HG03565 (cell line): ENCODE data around the gene FAM217B.

Experiments
- ATAC-seq: cut with Tn5 transposase; IDR thresholded peaks from one replicate; pipeline ENCODE4 v1.9.1; 2021; ENCODE audit warnings: mild to moderate bottlenecking, moderate library complexity; ENCODE audit not compliant: unreplicated experiment

Gene FAM217B

DNA sequence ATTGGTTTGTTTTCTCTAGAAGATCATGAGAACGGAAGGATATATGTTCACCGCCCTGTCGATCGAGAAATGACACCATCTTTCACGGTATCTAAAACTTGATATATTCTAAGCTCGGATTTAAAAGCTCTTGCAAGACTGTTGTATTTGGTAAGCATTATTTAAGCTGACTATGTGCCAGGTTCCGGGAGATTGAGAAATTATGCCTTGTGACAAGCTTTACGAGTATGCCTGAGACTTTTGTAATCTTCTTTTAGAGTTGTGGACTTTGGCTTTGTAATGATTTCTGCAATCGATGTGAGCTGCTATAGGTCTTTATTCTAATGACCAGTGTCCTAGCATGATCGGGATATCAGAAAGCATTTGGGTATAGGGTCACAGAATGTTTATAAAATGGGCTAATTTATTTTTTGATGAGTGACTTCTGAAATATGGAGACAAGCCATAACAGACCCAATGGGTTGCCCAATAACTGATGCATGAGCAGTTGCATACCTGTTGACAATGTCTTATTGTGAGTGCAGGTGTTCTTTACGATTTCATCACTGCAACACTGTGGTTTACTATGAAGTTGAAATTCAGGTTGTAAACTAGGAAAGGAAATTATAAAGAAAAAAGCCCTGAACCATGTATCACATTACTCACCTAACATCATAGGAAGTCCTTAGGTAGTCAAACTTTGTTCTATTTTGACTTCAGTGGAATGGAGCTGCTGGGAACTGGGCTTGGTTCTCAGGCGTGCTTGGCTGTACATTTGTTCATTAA lies 32.0 kb downstream of the FAM217B start:
- ATAC-seq: no peak

DNA sequence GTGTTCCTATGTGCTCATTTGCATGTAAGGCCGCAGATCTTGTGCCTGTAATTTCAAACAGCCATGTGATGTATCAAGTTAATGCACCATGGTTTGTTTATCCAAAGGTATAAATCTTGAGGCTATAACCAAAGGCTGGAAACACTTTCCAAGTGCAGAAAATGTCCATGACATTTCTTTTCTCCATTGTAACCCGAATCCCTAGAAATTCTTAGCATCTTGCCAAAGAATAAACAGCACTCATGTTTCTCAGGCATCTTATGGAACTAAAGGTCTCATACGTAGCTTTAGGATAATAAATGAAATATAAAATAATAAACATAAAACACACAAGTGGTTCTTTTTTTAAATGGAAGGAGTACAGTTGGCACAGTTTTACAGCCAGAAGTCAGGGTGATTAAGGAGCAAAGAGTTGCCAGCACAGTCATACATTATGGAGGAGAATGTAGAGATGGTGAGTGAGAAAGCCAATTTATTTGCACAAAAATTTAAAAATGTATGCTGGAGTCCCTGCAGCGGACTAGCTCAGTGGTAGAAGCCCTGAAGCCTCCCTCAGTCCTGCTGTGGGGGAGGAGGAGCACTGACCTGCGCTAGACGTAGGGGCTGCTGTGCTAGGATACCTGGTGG lies 36.1 kb downstream of the FAM217B start:
- no peak for ATAC-seq

DNA sequence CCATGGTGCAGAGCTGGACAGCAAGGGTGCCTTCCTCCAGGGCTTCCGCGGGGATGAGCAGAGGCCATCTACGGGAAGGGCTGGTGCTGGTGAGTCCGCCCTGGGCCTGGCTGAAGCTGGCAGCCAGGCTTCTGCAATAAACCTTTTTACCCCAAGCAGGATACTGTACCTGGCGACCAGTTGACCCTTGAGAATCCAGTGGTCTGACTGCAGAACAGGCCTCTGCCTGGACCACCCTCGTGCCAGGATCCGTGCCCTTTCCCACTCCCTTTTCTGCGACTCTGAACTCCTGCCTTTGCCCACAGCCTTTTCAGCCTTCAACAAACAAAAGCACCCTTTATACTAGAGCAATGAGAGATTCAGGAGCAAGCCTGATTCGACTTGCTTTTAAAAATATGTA lies 36.9 kb downstream of the FAM217B start:
- no peak for ATAC-seq

DNA sequence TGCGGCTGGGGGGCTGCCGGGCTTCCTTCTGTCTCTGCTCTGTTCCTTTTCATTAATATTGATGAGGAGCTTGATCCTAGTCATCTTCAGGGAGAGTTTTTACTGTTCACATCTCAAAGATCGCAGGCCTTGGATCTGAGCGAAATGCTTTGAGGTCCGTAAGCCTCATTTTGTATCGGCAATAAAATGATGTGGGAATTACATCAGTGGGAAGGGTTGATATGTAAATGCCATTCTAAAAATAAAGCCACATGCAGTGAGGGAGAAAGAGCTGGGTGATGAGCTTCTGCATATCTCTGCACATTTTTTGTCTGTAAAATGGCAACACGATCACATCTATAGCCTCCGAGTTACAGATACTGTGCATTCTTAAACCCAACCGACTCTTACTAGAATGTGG lies 42.9 kb downstream of the FAM217B start:
- no peak for ATAC-seq

DNA sequence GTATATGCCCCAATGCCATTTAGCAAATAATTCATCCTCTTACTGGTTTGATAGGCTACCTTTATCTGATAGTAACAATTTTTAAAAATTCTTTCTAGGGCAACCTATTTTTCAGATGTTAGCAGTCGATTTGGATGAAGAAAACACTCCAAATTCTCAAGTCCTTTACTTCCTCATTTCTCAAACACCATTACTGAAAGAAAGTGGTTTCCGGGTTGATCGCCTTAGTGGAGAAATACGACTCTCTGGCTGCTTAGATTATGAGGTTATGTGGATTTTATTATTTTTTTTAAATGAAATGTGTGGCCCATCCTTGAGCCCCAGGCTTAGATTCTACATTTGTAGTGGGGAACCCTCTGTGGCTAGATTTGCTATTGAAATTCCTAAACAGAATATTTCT lies 44.4 kb downstream of the FAM217B start:
- no peak for ATAC-seq

DNA sequence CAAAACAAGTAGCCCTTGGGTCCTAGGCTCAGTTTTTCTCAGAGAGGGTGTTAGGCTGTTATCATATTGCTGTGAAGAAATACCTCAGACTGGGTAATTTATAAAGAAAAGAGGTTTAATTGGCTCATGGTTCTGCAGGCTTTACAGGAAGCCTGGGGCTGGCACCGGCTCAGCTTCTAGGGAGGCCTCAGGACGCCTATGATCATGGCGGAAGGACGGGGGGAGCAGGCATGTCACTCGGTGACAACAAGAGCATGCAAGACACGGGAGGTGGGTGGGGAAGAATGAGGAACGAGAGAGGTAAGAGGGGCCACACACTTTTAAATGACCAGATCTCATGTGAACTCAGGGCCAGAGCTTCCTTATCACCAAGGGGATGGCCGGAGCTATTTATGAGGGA lies 45.0 kb downstream of the FAM217B start:
- no peak for ATAC-seq

DNA sequence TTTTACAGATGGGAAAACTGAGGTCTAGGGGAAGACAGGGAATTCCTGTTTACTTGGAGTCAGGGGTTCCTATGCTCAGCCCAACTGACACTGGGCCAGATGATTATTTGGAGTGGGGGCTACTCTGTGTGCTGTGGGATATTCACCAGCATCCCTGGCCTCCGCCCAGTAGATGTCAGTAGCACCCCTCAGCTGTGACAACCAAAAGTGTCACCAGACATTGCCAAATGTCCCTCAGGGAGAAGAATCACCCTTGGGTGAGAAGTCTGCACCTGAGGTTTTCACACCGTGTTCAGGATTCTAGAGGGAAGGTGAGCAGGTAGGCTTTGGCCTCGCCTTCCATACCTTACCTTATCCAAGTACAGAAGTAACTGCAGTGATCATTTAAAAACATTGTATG lies 45.7 kb downstream of the FAM217B start:
- ATAC-seq: no peak

DNA sequence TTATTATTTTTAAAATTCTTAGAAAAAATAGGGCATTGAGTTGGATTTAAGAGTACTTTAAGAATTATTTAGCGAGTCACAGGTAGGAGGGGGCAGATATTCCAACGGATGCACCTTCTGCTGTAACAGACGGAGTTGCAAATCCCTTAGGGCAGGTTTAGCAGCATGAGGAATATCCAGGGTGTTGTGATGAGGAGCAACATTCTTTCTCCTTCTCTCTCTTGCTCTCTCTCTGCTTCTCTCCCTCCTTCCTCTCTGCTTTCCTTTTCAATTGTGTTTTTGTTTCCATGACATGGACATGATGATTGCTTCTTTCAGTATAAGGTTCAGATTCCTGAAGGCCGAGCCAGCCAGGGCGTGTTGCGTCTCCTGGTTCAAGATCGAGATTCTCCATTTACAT lies 46.9 kb downstream of the FAM217B start:
- no peak for ATAC-seq

DNA sequence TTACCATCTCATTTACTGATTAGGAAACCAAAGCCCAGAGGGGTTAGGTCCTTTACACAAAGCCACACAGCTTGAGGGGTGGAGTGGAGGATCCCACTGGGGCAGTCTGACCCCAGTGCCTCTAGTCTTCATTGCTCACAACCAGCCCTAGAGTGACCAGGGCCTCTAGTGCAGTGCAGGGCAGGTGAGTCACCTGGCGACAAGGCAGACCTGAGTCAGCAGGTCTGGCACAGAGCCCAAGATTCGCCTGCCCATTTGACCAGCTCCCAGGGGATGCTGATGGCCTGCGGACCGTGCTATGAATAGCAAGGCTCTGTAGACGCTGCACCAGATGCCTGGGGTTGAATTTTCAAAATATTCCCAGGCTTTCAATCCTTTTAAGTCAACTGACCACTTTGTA lies 48.0 kb downstream of the FAM217B start:
- no peak for ATAC-seq

DNA sequence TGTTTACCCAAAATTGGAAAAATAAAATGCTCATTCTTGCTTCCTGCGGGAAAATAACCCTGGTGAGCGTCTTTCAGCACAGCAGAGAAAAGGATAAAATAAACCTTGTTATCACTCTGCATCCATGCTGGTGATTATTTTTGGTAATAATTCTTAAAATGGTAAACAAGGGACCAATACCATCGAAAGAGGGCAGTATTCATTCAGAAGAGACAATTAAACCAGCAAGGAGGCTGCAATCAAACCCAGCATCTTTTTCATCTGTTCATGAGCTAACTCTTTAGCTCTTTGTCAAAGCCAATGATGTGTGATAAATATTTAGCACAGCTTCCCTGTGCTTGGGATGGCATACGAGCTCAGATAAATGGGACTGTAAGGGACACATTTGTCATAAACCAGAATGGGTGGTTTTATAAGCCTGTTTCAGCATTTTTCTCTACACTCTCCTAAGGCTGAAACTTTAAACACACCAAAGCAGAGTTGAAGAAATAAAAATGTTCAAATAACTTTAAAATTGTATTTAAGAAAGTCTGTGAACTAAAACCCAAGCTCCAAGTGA lies 52.4 kb downstream of the FAM217B start:
- no peak for ATAC-seq

DNA sequence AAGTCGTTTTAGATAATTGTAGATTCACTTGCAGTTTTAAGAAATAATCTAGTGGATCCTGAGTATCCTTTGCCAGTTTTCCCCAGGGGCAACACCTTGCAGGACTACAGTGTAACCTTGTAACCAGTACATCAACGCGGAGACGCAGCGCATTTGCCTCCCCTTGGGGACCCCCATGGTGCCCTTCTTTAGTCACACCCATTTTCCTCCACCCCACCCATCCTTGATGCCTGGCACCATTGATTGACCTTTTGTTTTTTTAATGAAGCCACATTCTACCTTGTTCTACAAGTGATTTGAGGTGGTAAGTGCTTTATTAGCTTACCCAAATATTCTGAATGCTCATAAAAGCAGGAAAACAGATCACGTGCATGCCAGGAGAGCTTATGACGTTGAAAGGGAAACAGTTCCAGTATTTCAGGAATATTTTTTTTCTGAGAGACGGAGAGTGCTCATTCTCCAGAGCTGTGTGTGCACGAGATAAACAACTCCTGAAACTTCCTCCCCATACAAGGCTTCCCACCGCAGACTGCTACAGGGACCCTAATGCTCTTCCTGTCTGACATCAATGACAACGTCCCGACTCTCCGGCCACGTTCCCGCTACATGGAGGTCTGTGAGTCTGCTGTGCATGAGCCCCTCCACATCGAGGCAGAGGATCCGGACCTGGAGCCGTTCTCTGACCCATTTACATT lies 53.7 kb downstream of the FAM217B start:
- ATAC-seq: no peak

DNA sequence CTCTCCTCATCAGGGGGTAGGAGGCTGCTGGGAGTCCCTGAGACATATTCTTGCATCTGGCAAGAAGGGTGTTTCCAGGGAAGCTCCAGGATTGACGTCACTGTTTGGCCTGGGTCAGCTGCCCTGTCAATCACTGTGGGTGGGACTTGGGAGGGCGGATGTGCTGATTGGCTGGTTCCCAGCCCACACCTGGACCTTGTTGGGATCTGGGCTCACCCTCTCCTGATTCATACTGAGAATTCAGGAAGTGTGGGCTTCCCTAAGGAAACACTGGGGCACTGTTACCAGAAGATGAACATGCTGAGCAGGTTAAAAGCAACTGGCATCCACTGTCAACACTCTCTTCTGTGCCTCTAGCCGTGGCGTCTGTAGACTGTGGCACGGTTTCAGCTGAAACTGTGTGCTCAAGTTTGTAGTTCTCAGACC lies 54.5 kb downstream of the FAM217B start:
- no peak for ATAC-seq

DNA sequence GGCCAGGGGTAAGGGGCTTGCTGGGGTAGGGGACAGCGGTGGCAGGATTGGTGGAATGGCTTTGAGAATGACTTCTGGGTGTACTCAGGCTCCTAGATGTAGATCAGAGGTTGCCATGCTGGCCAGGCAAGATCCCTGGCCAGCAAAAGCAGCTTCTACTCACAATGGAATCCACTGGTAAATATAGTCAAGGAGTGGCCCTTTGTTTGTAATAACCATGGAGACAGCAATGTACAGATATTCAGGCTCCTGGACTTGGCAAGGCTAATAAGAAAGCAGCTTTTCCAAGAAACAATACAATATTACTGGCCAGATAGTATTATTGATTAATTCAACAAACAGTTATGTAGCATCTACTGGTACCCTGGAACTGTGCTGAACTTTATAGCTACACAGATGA lies 55.9 kb downstream of the FAM217B start:
- no peak for ATAC-seq

DNA sequence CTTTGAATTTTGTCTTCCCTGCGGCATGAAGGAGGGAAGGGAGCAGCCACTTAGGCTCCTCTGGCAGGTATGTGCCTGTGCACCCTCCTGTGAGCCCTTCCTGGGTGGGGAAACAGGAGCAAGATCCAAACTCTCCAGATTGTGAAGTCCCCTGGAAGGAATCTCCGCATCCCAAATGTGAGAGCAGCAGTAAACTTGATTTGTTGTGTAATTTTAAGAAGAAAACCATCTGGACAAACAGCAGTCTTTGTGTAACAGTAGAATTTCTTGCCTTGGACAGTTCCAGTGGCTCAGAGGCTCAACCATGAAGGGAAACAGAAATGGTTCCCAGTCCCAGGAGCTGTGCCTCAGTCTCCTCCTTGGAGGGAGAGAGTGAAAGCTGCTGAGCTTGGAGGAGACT lies 57.7 kb downstream of the FAM217B start:
- ATAC-seq: no peak
